Stimulated activated CD8-positive, alpha-beta memory T cell treated with anti-CD3 and anti-CD28 coated beads, Interleukin-12 subunit alpha, Interleukin-12 subunit beta, amount 100 ng/mL, for 4 hours (primary cell): ENCODE data around the gene USP40.

Experiments used
- DNase-seq: peaks from one replicate; pipeline ENCODE4 v3.0.0-alpha.2; 2020; ENCODE audit warnings: low read depth

Gene USP40

DNA sequence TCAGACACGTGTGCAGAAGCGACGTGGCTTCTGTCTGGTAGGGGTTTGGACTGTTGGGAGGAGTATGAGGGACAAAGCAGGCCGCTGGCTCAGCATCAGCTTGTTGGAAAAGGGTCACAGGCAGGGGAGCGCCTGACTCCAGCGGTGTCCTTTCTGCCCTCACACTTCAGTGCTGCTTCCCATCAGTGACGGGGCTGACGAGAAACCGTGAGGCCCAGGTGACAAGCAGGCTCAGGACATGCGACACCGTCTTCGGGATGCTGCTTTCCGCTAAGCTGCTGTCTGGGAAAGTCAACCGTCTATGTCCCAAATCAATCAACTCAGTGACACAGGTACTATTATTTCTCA lies 90.5 kb downstream of the USP40 start:
- no peak for DNase-seq

DNA sequence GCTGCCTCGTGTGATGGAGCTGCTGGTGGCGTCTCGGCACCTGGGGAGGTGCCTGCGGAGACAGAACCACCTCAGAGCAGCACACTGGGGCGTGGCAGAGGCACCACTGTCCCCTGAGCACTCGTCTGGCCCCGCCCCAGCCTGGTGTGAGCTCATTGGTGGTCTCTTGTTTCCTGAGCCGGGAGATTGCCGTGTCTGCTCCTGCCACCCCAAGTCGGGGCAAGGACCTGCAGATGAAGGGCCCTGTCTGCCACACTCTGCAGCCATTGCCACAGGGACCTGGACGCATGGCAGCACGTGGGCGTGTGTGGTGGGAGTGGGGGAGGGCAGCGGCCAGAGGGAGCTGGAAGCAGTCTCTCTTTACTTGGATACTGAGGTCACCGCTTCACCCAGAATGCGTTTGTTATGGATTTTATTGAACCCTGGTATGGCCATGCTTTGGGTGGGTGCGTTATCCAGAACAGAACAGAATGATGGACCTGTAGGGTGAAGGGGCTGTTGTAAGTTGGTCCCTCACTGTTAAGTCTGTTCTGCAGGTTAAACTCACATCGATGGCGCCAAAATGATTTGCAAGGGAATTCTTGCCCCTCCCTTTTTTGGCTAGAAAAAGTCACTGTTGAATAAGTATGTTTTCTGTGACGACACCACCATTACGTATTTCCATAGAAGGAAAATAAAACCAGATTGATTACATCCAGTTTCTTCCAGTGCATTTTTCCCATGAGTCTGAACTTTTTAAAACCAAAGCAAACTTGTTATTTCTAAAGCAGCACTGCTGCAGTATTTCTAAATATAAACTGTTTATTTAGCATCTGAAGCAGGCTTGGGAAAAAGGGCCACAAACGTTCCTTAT lies 92.0 kb downstream of the USP40 start:
- no peak for DNase-seq

GRCh38 chr2:233473878-233474277 lies 92.7 kb downstream of the USP40 start:
- no peak for DNase-seq

DNA sequence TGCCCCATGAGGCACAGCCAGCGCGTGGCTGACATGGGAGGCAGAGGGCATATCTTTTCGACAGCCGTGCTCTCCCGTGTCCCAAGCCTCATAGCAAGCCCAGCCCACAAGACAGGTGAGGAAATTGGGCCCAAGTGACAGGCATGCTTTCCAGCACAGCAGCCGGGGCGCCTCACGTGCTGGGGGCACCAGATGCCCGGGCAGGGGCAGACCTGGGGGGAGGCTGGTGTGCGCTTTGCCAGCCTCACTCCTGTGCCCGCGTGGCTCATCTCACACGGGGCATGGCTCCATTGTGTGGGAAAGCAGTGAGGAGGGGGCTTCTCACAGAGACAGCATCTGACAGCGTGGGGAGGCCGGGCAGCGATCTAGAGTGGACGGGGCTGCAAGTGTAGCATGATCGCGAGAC lies 93.2 kb downstream of the USP40 start:
- no peak for DNase-seq

DNA sequence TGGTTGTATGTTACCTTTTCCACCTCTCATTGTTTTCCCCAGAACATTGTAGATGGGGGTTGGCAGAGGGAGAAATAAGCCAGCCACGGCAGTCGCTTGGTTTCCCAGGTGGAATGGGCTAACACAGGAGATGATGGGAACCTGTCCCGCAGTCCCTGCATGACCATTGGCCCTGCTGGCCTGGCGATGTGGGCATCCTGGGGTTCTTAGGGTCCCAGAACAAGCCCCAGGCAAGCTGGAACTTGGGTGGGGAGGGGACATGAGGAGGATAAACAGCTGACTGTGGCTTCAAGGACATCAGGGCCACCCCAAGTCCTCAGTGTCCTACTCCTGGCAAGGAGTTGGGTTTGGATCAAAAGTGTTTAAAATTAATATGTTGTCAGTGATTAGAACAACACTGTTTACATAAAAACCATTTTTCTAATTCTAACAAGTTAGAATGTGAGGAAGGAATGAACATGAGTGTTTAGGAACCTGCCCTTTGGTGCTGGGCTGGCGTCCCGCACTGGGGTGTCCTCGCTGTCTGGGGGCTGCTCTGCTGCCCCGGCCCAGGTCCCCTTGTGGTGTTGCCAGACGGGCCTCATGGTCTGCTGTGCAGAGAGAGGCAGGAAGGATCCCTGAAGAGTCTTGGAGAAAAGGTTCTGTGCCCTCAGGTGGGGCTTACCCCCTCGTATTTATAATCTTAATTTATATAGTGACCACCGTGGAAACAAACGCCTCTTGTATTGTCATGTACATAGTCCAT lies 95.1 kb downstream of the USP40 start:
- no peak for DNase-seq

- DNase-seq: no peak
Measured at GRCh38 chr2:233470839-233471238, 95.7 kb downstream of the USP40 start.

DNA sequence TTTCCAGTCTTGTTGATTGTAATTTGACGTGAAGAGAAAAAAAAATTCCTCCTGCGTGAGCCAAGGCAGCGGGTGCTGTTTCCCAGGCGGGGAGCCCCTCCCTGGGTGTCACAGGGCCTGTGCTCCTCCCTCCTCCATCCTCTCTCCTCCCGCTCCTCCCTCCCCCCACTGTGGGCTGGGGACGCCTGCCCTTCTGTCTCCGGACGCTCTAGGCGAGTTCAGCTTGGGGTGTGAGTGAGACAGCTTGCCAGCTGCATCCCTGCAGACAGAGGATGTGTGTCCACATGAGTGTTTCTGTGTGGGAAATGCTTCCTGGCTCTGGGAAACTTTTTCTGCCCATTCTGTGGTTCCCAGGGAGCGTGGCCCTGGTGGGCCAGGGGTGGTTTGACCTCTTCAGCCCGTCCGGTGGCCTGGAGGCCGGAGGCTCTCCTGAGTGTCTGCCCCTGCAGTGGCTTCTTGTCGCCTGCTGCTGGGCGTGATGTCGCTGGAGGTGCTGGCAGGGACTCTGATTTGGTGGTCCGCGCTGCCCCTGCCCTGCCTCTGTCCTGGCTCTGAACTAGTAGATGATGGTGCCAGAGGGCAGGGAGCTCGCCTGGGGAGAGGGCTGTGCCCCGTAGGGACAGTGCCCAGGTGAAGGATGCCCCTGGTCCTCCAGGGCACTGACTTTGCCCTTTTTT lies 96.4 kb downstream of the USP40 start:
- no peak for DNase-seq

- DNase-seq: no peak
Measured at GRCh38 chr2:233469261-233470010, 97.1 kb downstream of the USP40 start.

- DNase-seq: no peak
Measured at GRCh38 chr2:233468741-233469110, 97.9 kb downstream of the USP40 start.

DNA sequence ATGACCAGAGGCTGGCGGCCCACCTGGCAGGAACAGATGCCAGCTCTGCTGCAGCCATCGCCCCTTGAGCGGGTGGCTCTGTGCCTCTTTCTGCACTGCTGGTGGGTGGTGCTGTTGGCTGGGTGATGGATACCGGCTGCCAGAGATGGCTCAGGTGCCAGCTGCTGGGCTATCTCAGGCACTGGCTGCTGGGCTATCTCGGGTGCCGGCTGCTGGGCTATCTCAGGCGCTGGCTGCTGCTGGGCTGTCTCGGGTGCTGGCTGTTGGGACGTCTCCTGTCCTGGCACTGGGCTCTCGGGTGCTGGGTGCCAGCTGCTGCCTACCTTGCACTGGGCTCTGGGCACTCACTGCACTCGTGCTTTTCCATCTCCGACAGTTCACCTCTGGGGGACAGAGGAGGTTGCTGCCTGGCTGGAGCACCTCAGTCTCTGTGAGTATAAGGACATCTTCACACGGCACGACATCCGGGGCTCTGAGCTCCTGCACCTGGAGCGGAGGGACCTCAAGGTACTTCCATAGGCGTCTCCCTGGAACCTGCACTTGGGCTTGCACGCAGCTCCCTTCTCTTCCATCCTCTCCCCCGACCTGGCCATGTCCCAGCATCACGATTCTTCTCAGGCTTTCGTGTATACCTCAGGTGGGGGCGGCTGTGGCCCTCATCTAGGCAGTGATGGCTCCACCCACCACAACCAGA lies 98.4 kb downstream of the USP40 start:
- DNase-seq: no peak

DNA sequence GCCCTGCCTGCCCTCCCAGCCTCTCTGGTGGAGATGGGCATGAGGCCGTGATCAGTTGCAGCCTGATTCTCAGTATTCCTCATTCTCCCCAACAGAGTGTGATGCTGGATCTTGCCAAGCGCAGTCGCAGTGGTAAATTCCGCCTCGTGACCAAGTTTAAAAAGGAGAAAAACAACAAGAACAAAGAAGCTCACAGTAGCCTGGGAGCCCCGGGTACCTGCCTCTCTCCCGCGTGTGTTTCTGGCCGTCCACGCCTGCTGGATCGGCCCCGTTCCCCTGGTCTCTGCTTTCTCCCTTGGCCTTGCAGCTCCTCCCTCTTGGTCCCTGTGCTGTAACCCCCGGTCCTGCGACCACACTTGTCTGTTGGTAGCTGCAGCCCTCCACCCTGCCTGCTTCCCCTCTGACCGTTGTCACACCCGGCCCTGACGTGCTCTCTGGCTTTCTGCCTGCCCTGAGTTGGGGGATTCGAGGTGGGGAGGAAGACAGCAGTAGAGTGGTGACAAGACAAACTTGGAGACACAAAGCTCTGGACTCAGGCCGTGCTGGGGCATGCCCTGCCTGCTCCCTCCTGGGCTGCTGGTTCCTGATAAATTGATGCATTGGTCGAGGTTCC lies 99.5 kb downstream of the USP40 start:
- DNase-seq: no peak

DNA sequence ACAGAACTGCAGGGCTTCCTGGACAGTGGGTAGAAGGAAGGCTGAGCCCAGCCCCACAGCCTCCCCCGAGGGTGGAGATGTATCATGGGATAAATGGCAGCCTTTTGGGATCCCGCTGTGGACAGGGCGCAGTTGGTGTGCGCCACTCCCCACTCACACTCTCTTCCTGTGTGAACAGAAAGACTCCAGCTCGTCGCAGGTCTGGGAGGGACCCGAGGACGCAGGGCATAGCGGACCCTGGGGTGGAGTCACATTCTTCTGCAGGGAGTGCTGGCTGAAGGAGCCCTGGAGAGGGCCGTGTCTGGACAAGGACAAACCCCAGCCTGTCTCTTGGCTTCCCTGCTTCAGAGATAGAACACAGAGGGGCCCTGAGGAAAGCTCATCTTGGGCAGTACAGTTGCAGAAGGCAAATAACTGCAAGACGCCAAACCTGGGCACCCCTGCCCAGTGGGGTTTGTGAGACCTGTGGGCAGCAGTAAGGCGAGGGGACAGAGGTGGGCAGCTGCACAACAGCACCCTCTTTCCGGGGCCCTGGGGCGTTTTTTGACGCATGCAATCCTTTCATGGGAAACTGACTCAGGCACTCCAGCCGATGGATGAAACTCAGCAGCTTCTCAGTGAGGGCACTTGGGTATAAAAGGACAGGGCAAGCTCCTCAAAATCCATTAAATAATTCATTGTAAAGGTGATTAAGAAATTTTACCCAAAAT lies 101.9 kb downstream of the USP40 start:
- DNase-seq: no peak

DNA sequence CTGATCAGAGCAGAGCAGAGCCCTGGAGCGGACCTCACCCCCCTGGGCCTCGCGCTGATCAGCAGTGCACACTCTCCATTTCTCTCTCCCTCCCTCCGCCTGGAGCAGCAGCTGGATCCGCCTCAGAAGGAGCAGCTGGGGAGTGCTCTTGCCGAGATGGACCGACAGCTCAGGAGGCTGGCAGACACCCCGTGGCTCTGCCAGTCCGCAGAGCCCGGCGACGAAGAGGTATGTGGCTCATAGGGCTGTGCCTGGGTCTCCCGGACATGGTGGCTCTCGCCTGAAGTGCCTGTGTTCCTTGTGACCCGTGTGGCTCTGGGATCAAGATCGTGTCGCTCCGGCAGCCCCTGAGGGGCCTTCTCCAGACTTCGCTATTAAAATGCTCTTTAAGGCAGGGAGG lies 102.5 kb downstream of the USP40 start:
- DNase-seq: no peak

- no peak for DNase-seq
Measured at GRCh38 chr2:233463586-233463985, 103.0 kb downstream of the USP40 start.

- DNase-seq: no peak
Measured at GRCh38 chr2:233462826-233463470, 103.6 kb downstream of the USP40 start.

GRCh38 chr2:233462202-233462785 lies 104.3 kb downstream of the USP40 start:
- no peak for DNase-seq

DNA sequence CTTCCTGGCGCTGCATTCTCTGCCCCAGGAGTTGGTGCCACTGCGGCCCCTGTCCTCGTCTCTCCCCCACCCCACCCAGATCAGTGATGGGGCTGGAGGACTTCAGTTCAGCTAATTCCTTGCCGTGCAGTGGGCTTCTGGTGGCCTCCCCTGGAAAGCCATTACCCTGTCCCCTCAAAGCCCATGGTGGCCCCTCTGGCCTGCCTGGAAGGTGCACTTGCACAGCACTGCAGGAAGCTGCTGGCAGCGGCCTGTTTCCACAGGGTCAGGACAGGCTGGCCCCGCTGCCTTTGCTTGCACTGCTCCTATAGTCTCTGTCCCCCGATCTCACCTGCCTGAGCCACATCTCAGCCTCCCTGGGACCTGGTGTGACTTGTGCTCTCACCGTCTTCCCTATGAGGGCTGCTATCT lies 105.1 kb downstream of the USP40 start:
- no peak for DNase-seq

DNA sequence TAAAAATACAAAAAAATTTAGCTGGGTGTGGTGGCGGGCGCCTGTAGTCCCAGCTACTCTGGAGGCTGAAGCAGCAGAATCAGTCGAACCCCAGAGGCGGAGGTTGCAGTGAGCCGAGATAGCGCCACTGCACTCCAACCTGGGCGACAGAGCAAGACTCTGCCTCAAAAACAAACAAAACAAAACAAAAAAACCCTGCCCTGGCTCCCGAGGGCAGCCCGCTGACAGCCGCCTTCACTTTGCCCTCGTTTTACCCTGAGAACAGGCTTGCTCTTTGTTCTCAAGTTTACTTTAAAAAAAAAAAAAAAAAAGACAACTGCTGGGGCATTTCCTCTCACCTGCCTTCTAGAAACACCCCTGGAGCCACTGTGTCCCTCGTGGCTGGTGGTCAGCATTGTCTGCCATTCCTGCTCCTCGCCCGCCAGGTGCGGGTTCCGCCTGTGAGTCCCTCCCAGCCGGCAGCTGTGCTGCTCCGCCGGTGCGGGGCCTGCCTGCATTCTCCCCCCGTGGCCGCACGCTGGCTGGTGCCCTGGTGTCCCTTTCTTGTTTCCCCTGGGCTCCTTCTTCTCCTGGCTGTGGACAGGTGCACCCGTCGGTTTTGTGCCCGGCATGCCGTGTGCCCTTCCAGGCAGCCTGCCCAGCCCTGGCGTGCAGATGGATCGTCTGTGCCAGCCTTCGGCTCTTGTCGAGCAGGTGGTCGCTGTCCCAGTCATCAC lies 105.7 kb downstream of the USP40 start:
- DNase-seq: no peak

GRCh38 chr2:233459426-233459825 lies 107.2 kb downstream of the USP40 start:
- DNase-seq: no peak
